IMR-90 (cell line): Measurements from ENCODE around the gene OR2J3. TPM values are rescaled to one million over a fixed set of nuclear protein-coding genes. Genes with fewer than 3 reads are reported as not detected.

Experiments
- ATAC-seq: fragments of 200-7000 bp; cut with Tn5 transposase; 2 replicates; pipeline ENCODE4 v1.9.1; 2020; ENCODE audit warnings: low read depth, mild to moderate bottlenecking, moderate library complexity
- BruUV-seq: library from RNA; stranded (reverse); fragments of 400-500 nt; replicated peaks from 2 replicates; lab custom pipeline; 2021; lab: Mats Ljungman, UMichigan
- CTCF ChIA-PET: fragments of 300-600 bp; formaldehyde crosslinking; extraction: SDS; loops from one replicate; lab custom pipeline; 2021; ENCODE audit warnings: antibody characterized with exemption; lab: Yijun Ruan, JAX
- POLR2A ChIA-PET: fragments of 300-600 bp; sonication (Branson Sonifier 250); formaldehyde crosslinking; loops from one replicate; lab custom pipeline; 2022; ENCODE audit warnings: antibody characterized with exemption; ENCODE audit not compliant: unreplicated experiment; lab: Charles Lee
- DNase-seq: peaks from one replicate; pipeline ENCODE4 v3.0.0; 2013
- H2AFZ ChIP-seq: replicated peaks from 2 replicates; pipeline ENCODE3; 2013; ENCODE audit warnings: low read length, mild to moderate bottlenecking; ENCODE audit not compliant: poor library complexity
- H2AK5ac ChIP-seq: 2 replicates; pipeline ENCODE4 v1.6.1; 2013; ENCODE audit warnings: low read depth, low read length, inconsistent platforms
- H2AK9ac ChIP-seq: replicated peaks from 2 replicates; pipeline ENCODE3; 2013; ENCODE audit warnings: mild to moderate bottlenecking, low read depth, low read length, moderate library complexity; ENCODE audit not compliant: poor library complexity
- H2BK120ac ChIP-seq: 2 replicates; pipeline ENCODE4 v1.6.1; 2013; ENCODE audit warnings: low read depth, low read length, inconsistent platforms
- H2BK15ac ChIP-seq: 3 replicates; pipeline ENCODE4 v1.6.1; 2013; ENCODE audit warnings: low read depth, low read length, inconsistent platforms
- H2BK20ac ChIP-seq: 2 replicates; pipeline ENCODE4 v1.6.1; 2013; ENCODE audit warnings: low read depth, mild to moderate bottlenecking, inconsistent platforms, low read length, moderate library complexity
- H2BK5ac ChIP-seq: 2 replicates; pipeline ENCODE4 v1.6.1; 2013; ENCODE audit warnings: mild to moderate bottlenecking, low read depth, low read length, inconsistent platforms; ENCODE audit not compliant: poor library complexity, severe bottlenecking
- H3K14ac ChIP-seq: replicated peaks from 2 replicates; pipeline ENCODE4 v1.6.1; 2013; ENCODE audit warnings: low read depth, low read length, inconsistent platforms
- H3K18ac ChIP-seq: 2 replicates; pipeline ENCODE4 v1.6.1; 2013; ENCODE audit warnings: low read depth, low read length, control low read depth
- H3K23ac ChIP-seq: 2 replicates; pipeline ENCODE4 v1.6.1; 2013; ENCODE audit warnings: low read depth, low read length, inconsistent platforms
- H3K27ac ChIP-seq: 2 replicates; pipeline ENCODE4 v1.5.1; 2013; ENCODE audit warnings: mild to moderate bottlenecking, control low read depth, low read length; ENCODE audit not compliant: insufficient read depth
- H3K27me3 ChIP-seq: 2 replicates; pipeline ENCODE4 v1.6.1; 2013; ENCODE audit warnings: low read length; ENCODE audit not compliant: control insufficient read depth, insufficient read depth
- H3K36me3 ChIP-seq: 2 replicates; pipeline ENCODE4 v1.6.1; 2013; ENCODE audit warnings: low read length, mixed read lengths; ENCODE audit not compliant: control insufficient read depth, insufficient read depth
- H3K4ac ChIP-seq: 2 replicates; pipeline ENCODE4 v1.6.1; 2013; ENCODE audit warnings: low read depth, low read length, inconsistent platforms
- H3K4me1 ChIP-seq: 2 replicates; pipeline ENCODE4 v1.6.1; 2013; ENCODE audit warnings: low read length, mixed read lengths; ENCODE audit not compliant: control insufficient read depth, insufficient read depth
- H3K4me2 ChIP-seq: 2 replicates; pipeline ENCODE4 v1.6.1; 2013; ENCODE audit warnings: low read depth, mild to moderate bottlenecking, control low read depth, low read length, moderate library complexity
- H3K4me3 ChIP-seq: 2 replicates; pipeline ENCODE4 v1.5.1; 2013; ENCODE audit warnings: low read depth, mild to moderate bottlenecking, control low read depth, low read length, moderate library complexity; ENCODE audit not compliant: insufficient read depth
- H3K56ac ChIP-seq: 2 replicates; pipeline ENCODE4 v1.6.1; 2013; ENCODE audit warnings: low read length, inconsistent platforms; ENCODE audit not compliant: insufficient read depth; ENCODE audit errors: extremely low read depth
- H3K79me1 ChIP-seq, 2 experiments: 2 replicates each; pipeline ENCODE4 v1.6.1; 2013; ENCODE audit warnings: low read length in 2 of 2, inconsistent platforms in 1 of 2, low read depth in 1 of 2
- H3K9ac ChIP-seq: 2 replicates; pipeline ENCODE4 v1.6.1; 2013; ENCODE audit warnings: low read depth, low read length, control low read depth
- H3K9me1 ChIP-seq: 2 replicates; pipeline ENCODE4 v1.6.1; 2013; ENCODE audit warnings: low read length, inconsistent platforms; ENCODE audit not compliant: insufficient read depth
- H3K9me3 ChIP-seq: 2 replicates; pipeline ENCODE4 v1.6.1; 2013; ENCODE audit warnings: low read length; ENCODE audit not compliant: control insufficient read depth, insufficient read depth
- H4K20me1 ChIP-seq: 2 replicates; pipeline ENCODE4 v1.6.1; 2013; ENCODE audit warnings: low read length, inconsistent platforms; ENCODE audit not compliant: insufficient read depth
- H4K5ac ChIP-seq: 2 replicates; pipeline ENCODE4 v1.6.1; 2013; ENCODE audit warnings: mild to moderate bottlenecking, low read depth, low read length, control low read depth
- H4K8ac ChIP-seq, 2 experiments: 2 replicates each; pipeline ENCODE4 v1.6.1; 2013; ENCODE audit warnings: low read depth in 2 of 2, low read length in 2 of 2, control low read depth in 1 of 2, inconsistent platforms in 1 of 2
- H4K91ac ChIP-seq: 2 replicates; pipeline ENCODE4 v1.6.1; 2013; ENCODE audit warnings: low read depth, low read length, inconsistent platforms; ENCODE audit not compliant: insufficient read depth
- CEBPB ChIP-seq: IDR thresholded peaks from 2 replicates; pipeline ENCODE4 v1.6.1; 2012; ENCODE audit warnings: low read depth, low read length, improper control_type of control experiment
- CTCF ChIP-seq: conservative IDR thresholded peaks from 2 replicates; pipeline ENCODE4 v1.5.1; 2012; ENCODE audit warnings: mild to moderate bottlenecking, low read depth, low read length, improper control_type of control experiment
- POLR2A ChIP-seq: IDR thresholded peaks from 2 replicates; pipeline ENCODE4 v1.6.1; 2012; ENCODE audit warnings: mild to moderate bottlenecking, low read depth, low read length
- RAD21 ChIP-seq: IDR thresholded peaks from 2 replicates; pipeline ENCODE4 v1.6.1; 2012; ENCODE audit warnings: low read length, improper control_type of control experiment
- SMC3 ChIP-seq: fragments of 150-350 bp; IDR thresholded peaks from 2 replicates; pipeline ENCODE4 v1.6.1; 2016; ENCODE audit warnings: low read depth, mild to moderate bottlenecking, antibody characterized with exemption, low read length, moderate library complexity
- WGBS, 2 experiments: methylation state at CpG; one replicate each; pipeline versions ENCODE4 v1.1.5 to v1.1.7; 2013; ENCODE audit warnings: missing lambda C conversion rate in 2 of 2; ENCODE audit not compliant: insufficient read length in 1 of 2; ENCODE audit errors: extremely low coverage in 2 of 2; 5-methylcytosine and 5-hydroxymethylcytosine counted together
- dilution Hi-C: fragments of 300-500 bp; cut with HindIII; formaldehyde crosslinking; loops from one replicate; pipeline ENCODE4 v1.14.3; 2018; ENCODE audit warnings: low sequenced_read_pairs; ENCODE audit not compliant: unreplicated experiment
- in situ Hi-C: fragments of 300-500 bp; cut with MboI; formaldehyde crosslinking; loops from 3 replicates; pipeline ENCODE4 v1.14.3; 2019; ENCODE audit warnings: low sequenced_read_pairs, inconsistent platforms, mixed read lengths
- intact Hi-C: fragments of 100-400 bp; cut with micrococcal nuclease; formaldehyde crosslinking; loops from 2 replicates; pipeline ENCODE4 v1.10.0; 2022
- polyA plus RNA-seq, 3 experiments: library from polyadenylated mRNA; depleted of rRNA; stranded (reverse); fragments of >200 nt; gene quantifications; 2 replicates each; pipeline ENCODE4 v1.2.3, GENCODE V29; 2012; ENCODE audit warnings: low replicate concordance in 1 of 3
- total RNA-seq: library from RNA; depleted of rRNA; stranded (reverse); fragments of >200 nt; gene quantifications from 2 replicates; pipeline ENCODE4 v1.2.3, GENCODE V29; 2012

Gene OR2J3
- total and polyA plus RNA-seq, 2 of the 4 experiments (the other 2 are of a cell fraction) = not detected

- H3K4me2 ChIP-seq = no peak within 1 kb of the TSS
- no TSS peak for BruUV-seq
- ChIA-PET CTCF (no interaction called here), POLR2A (no interaction called here)
- ATAC-seq = no peak
- no peak within 1 kb of the TSS for H2AK5ac ChIP-seq
- no peak within 1 kb of the TSS for H3K4me3 ChIP-seq
- DNase-seq = no peak
- no peak within 1 kb of the TSS for H3K14ac ChIP-seq
- H3K23ac ChIP-seq = no peak within 1 kb of the TSS
- no peak for TF ChIP-seq RAD21
- no peak for TF ChIP-seq POLR2A
- no peak for TF ChIP-seq CEBPB
- no peak for TF ChIP-seq CTCF
- no peak for TF ChIP-seq SMC3
- H3K18ac ChIP-seq = no peak within 1 kb of the TSS
- dilution Hi-C loops = no loop called here
- H2BK120ac ChIP-seq = no peak within 1 kb of the TSS
- no peak within 1 kb of the TSS for H2BK20ac ChIP-seq
- H4K91ac ChIP-seq = no peak within 1 kb of the TSS
- H4K20me1 ChIP-seq = no peaks in the 10 kb centered on the region
- in situ Hi-C loops = no loop called here
- no peak within 1 kb of the TSS for H2BK15ac ChIP-seq
- no CpG with 5 or more reads among the region's 1 CpG for WGBS, 2 experiments
- H2AK9ac ChIP-seq = no peak within 1 kb of the TSS
- H3K9ac ChIP-seq = no peak within 1 kb of the TSS
- no peaks in the 10 kb centered on the region for H3K27me3 ChIP-seq
- no peak within 1 kb of the TSS for H2AFZ ChIP-seq
- no peak within 1 kb of the TSS for H4K8ac ChIP-seq
- H2BK5ac ChIP-seq = no peak within 1 kb of the TSS
- no peak within 1 kb of the TSS for H3K4ac ChIP-seq
- H3K79me1 ChIP-seq = no peaks in the 10 kb centered on the region
- H3K56ac ChIP-seq = no peak within 1 kb of the TSS
- intact Hi-C loops = no loop called here
- H3K36me3 ChIP-seq = no peaks in the 10 kb centered on the region
- H3K4me1 ChIP-seq = no peaks in the 10 kb centered on the region
- peaks cover 9% of the 10 kb centered on the region for H3K9me3 ChIP-seq
- no peak within 1 kb of the TSS for H4K5ac ChIP-seq
- no peak within 1 kb of the TSS for H3K27ac ChIP-seq
- no peaks in the 10 kb centered on the region for H3K9me1 ChIP-seq
Observed at GRCh38 chr6:29087213-29087612, 20.6 kb upstream of the OR2J3 start, which contains the start of gene OR2B3. OR2B3 (minus strand) TSS chr6:29087313; CDS start chr6:29087248, 65 bp downstream.
